NT2/D1 (cell line): Measurements from ENCODE around the gene CHN2.

Experiments used
- SUZ12 ChIP-seq: IDR thresholded peaks from 2 replicates; pipeline ENCODE4 v1.6.1; 2011; ENCODE audit not compliant: insufficient read length, insufficient read depth; ENCODE audit errors: extremely low read depth
- YY1 ChIP-seq: IDR thresholded peaks from 2 replicates; pipeline ENCODE4 v1.6.1; 2011; ENCODE audit not compliant: insufficient read length, insufficient read depth
- ZNF274 ChIP-seq: IDR thresholded peaks from 2 replicates; pipeline ENCODE4 v1.6.1; 2011; ENCODE audit warnings: mild to moderate bottlenecking, low read depth, low read length

GRCh38 chr7:29291723-29292618 is 97.4 kb downstream of the CHN2 start:
- TF ChIP-seq ZNF274 (no peak), YY1 (no peak), SUZ12 (no peak)
